OCI-LY7 (cell line): ENCODE results near the gene PRICKLE2. TPM values are rescaled to one million over a fixed set of nuclear protein-coding genes. Genes with fewer than 3 reads are reported as not detected.

ENCODE experiments used
- BruUV-seq: library from RNA; stranded (reverse); fragments of 400-500 nt; replicated peaks from 2 replicates; lab custom pipeline; 2021; lab: Mats Ljungman, UMichigan
- CTCF ChIA-PET: fragments of 300-600 bp; sonication (Branson Sonifier 250); formaldehyde crosslinking; loops from one replicate; lab custom pipeline; 2022; ENCODE audit warnings: antibody characterized with exemption; ENCODE audit not compliant: unreplicated experiment; lab: Charles Lee
- POLR2A ChIA-PET: fragments of 300-600 bp; sonication (Branson Sonifier 250); formaldehyde crosslinking; loops from one replicate; lab custom pipeline; 2022; ENCODE audit warnings: antibody characterized with exemption; lab: Charles Lee
- DNase-seq: peaks from one replicate; pipeline ENCODE4 v3.0.0-alpha.2; 2015; ENCODE audit warnings: low spot score
- H2AFZ ChIP-seq: fragments of 200-600 bp; sonication (generic), shearing (Covaris generic); 2 replicates; pipeline ENCODE4 v1.6.1; 2014; ENCODE audit warnings: mild to moderate bottlenecking, antibody characterized with exemption, low read length, moderate library complexity
- H3K27ac ChIP-seq: fragments of 200-600 bp; sonication (generic); 2 replicates; pipeline ENCODE4 v1.5.1; 2014; ENCODE audit warnings: mixed run types, low read depth, mild to moderate bottlenecking, moderate library complexity, low read length, inconsistent platforms; ENCODE audit not compliant: poor library complexity, severe bottlenecking
- H3K36me3 ChIP-seq: fragments of 200-600 bp; sonication (generic); 2 replicates; pipeline ENCODE4 v1.6.1; 2014; ENCODE audit warnings: mild to moderate bottlenecking, antibody characterized with exemption, low read length, moderate library complexity, mixed read lengths; ENCODE audit not compliant: insufficient read depth
- H3K4me1 ChIP-seq: fragments of 200-600 bp; sonication (generic); 2 replicates; pipeline ENCODE4 v1.5.1; 2014; ENCODE audit warnings: mild to moderate bottlenecking, low read length; ENCODE audit not compliant: insufficient read depth, poor library complexity, severe bottlenecking
- H3K4me2 ChIP-seq: fragments of 200-600 bp; sonication (generic); 2 replicates; pipeline ENCODE4 v1.6.1; 2014; ENCODE audit warnings: mild to moderate bottlenecking, low read length
- H3K4me3 ChIP-seq: fragments of 200-600 bp; sonication (generic); 2 replicates; pipeline ENCODE4 v1.5.1; 2014; ENCODE audit warnings: mild to moderate bottlenecking, low read depth, low read length; ENCODE audit not compliant: poor library complexity, severe bottlenecking
- H3K79me2 ChIP-seq: fragments of 200-600 bp; sonication (generic); 2 replicates; pipeline ENCODE4 v1.6.1; 2016; ENCODE audit warnings: low read depth, mild to moderate bottlenecking, low read length, moderate library complexity, mixed read lengths; ENCODE audit not compliant: insufficient read depth
- H3K9me2 ChIP-seq: fragments of 200-600 bp; sonication (generic); 2 replicates; pipeline ENCODE4 v1.6.1; 2016; ENCODE audit warnings: mild to moderate bottlenecking, low read length, mixed read lengths; ENCODE audit not compliant: insufficient read depth
- H3K9me3 ChIP-seq: fragments of 200-600 bp; sonication (generic); 2 replicates; pipeline ENCODE4 v1.6.1; 2014; ENCODE audit warnings: mild to moderate bottlenecking, mixed run types, low read length, mixed read lengths
- H4K20me1 ChIP-seq: fragments of 200-600 bp; sonication (generic); 2 replicates; pipeline ENCODE4 v1.6.1; 2014; ENCODE audit warnings: mild to moderate bottlenecking, antibody characterized with exemption, low read length, moderate library complexity, mixed read lengths; ENCODE audit not compliant: insufficient read depth
- CTCF ChIP-seq: fragments of 200-600 bp; sonication (generic); conservative IDR thresholded peaks from 2 replicates; pipeline ENCODE4 v1.5.1; 2014; ENCODE audit warnings: mild to moderate bottlenecking, antibody characterized with exemption, low read length, moderate library complexity, mixed read lengths
- EZH2phosphoT487 ChIP-seq: fragments of 200-600 bp; sonication (generic); IDR thresholded peaks from 2 replicates; pipeline ENCODE4 v1.6.1; 2018; ENCODE audit warnings: low read depth, borderline replicate concordance, mild to moderate bottlenecking, mixed run types, antibody characterized with exemption, low read length, moderate library complexity, mixed read lengths
- intact Hi-C: fragments of 100-400 bp; cut with micrococcal nuclease; formaldehyde crosslinking; loops from one replicate; pipeline ENCODE4 v1.10.0; 2022; ENCODE audit not compliant: unreplicated experiment
- total RNA-seq, 2 experiments: library from RNA; depleted of rRNA in 1 of 2; stranded (reverse); fragments of >200 nt in 1 of 2; shearing (Covaris generic) in 1 of 2; gene quantifications; 2 replicates each; pipeline ENCODE4 v1.2.3, GENCODE V29; 2014 to 2022

PRICKLE2 gene
- total RNA-seq, 2 experiments from 2014 or later = 2.0 to 3.9 TPM

- BruUV-seq = no TSS peak
- Histone ChIP-seq H3K9me3 (no peaks in the 10 kb centered on the region), H3K4me1 (no peaks in the 10 kb centered on the region), H3K9me2 (no peaks in the 10 kb centered on the region), H3K27ac (no peak overlapping the region), H4K20me1 (no peaks in the 10 kb centered on the region), H2AFZ (no peak overlapping the region), H3K4me3 (no peak overlapping the region), H3K79me2 (no peaks in the 10 kb centered on the region), H3K4me2 (no peak overlapping the region), H3K36me3 (no peaks in the 10 kb centered on the region)
- DNase-seq = no peak
- TF ChIP-seq CTCF (no peak), EZH2phosphoT487 (no peak)
- POLR2A ChIA-PET = no interaction called here
- intact Hi-C loops = no loop called here
- CTCF ChIA-PET = no interaction called here
Observed at GRCh38 chr3:64216274-64217147, 8.8 kb downstream of the PRICKLE2 start.

GRCh38 chr3:64215559-64215958, 9.7 kb downstream of the PRICKLE2 start:
- no TSS peak for BruUV-seq
- Histone ChIP-seq H3K4me1 (no peaks in the 10 kb centered on the region), H3K79me2 (no peaks in the 10 kb centered on the region), H3K9me3 (no peaks in the 10 kb centered on the region), H3K4me2 (no peak overlapping the region), H3K36me3 (no peaks in the 10 kb centered on the region), H4K20me1 (no peaks in the 10 kb centered on the region), H3K9me2 (no peaks in the 10 kb centered on the region), H2AFZ (no peak overlapping the region), H3K27ac (no peak overlapping the region), H3K4me3 (no peak overlapping the region)
- no peak for DNase-seq
- TF ChIP-seq CTCF (no peak), EZH2phosphoT487 (no peak)
- CTCF ChIA-PET = no interaction called here
- intact Hi-C loops = no loop called here
- POLR2A ChIA-PET = interaction anchor here (0.6 to 1.6 kb wide), 2 partner anchors 8 to 295 kb away, joined by 3 to 6 read pairs; no protein-coding TSS in a partner anchor

GRCh38 chr3:64215103-64215502, 10.2 kb downstream of the PRICKLE2 start:
- Histone ChIP-seq H3K79me2 (no peaks in the 10 kb centered on the region), H3K36me3 (no peaks in the 10 kb centered on the region), H3K9me3 (no peaks in the 10 kb centered on the region), H3K4me3 (no peak overlapping the region), H3K9me2 (no peaks in the 10 kb centered on the region), H3K27ac (no peak overlapping the region), H2AFZ (no peak overlapping the region), H3K4me1 (no peaks in the 10 kb centered on the region), H3K4me2 (no peak overlapping the region), H4K20me1 (no peaks in the 10 kb centered on the region)
- CTCF ChIA-PET = no interaction called here
- POLR2A ChIA-PET = interaction anchor here (0.6 to 1.6 kb wide), 2 partner anchors 9 to 295 kb away, joined by 3 to 6 read pairs; no protein-coding TSS in a partner anchor
- BruUV-seq = no TSS peak
- no peak for TF ChIP-seq CTCF
- TF ChIP-seq EZH2phosphoT487 = no peak
- no peak for DNase-seq
- intact Hi-C loops = no loop called here
